Measurements from ENCODE around the gene BMS1.
A peak's percentile ranks its signal among the peaks of the same experiment; 100 is the strongest.
"Not testable (repeated sequence)": the region's sequence is repeated elsewhere in the genome, so short reads cannot be mapped to it uniquely, and the experiment has no call there.

BMS1 gene

DNA sequence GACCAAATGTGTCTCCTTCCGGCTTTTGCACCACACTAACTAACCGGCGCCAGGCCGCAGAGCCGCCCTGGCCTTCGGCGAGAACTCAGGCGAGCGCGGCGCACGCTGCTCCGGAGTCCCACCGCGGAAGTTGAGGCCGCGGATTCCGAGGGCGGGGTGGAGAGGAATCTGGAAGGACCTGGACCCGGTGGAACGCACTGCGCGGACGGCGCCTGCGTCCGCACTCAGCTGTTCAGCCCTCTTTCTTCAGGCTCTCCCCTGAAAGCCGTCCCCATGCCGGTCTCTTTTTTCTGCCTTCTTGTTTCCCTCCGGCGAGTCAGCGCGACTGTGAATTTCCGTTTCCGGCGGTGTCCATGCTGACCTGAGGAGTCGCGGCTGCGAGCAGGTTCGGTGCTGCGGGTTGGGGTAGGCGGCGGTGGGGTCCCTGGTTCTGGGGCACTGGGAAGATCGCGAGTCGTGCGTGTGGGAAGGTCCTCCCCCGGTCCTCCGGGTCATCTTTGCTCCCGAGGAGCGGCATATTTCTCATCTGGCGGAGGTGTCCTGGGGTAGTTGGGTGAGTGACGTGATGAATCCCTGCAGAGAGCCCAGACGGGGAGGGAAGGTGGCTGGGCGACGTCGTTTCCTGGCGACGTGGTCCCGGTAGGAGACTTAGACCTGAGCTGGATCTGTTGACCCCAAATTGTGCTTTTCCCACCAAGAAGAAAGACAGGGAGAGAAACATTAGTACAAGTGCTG lies at the start of gene BMS1:
BMS1 (plus strand) TSS at position 350 of the 735 bp plus-strand sequence. CDS start 1,600 bp downstream, outside the sequence.
- DNase-seq: peak; percentile 96

DNA sequence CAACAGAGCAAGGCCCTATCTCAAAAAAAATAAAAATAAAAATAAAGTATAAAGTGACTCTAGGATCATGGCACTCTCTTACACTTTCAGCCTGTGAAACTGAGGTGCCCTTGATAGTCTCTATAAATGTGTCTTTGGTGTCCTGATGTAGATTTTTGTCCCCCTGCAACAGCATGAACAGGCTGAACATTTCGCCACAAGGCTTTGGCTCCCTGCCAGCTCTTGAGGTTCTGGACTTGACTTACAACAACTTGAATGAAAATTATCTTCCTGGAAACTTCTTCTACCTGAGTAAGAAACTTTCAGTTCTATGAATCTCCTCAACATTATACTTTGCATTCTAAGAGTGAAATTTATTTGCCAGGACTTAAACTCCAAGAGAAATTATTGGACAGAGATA lies 48.1 kb upstream of the BMS1 start:
- DNase-seq: no peak

- DNase-seq: no peak
These were observed 43.9 kb upstream of the BMS1 start for GRCh38 chr10:42738679-42739078.

DNA sequence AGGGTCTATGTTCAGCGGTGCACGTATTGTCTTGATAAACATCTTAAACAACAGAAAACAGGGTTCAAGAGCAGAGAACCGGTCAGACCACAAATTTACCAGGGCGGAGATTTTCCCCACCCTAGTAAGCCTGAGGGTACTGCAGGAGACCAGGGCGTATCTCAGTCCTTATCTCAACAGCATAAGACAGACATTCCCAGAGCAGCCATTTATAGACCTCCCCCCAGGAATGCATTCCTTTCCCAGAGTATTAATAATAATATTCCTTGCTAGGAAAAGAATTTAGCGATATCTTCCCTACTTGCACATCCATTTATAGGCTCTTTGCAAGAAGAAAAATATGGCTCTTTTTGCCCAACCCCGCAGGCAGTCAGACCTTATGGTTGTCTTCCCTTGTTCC lies 41.1 kb upstream of the BMS1 start:
- DNase-seq: not testable (repeated sequence)

GRCh38 chr10:42743697-42744096 lies 38.9 kb upstream of the BMS1 start:
- DNase-seq: no peak

- DNase-seq: no peak
These were observed 38.4 kb upstream of the BMS1 start for GRCh38 chr10:42744134-42744701.

DNA sequence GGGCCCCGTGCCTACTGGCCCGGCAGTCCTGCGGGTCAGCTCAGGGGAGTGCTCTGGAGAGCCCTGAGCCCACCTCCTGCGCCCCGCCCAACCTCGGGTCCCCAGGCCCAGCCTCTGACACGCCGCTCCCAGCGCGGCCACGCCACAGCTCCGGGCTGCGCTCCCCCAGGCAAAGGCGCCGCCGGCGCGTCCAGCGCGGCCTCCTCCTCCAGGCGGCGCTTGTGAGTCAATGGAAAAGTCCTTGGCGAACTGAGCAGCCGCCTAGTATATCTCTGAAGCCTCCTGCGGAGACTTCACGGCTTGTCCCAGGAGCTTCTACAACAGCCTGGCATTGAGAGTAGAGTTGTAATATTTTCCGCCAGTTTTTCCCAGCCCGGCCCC lies 29.5 kb upstream of the BMS1 start:
- peak; percentile 92 for DNase-seq

GRCh38 chr10:42753507-42754154 lies 29.0 kb upstream of the BMS1 start:
- DNase-seq: no peak

- DNase-seq: peak; percentile 71
These were observed 28.2 kb upstream of the BMS1 start for GRCh38 chr10:42754155-42755027.

DNA sequence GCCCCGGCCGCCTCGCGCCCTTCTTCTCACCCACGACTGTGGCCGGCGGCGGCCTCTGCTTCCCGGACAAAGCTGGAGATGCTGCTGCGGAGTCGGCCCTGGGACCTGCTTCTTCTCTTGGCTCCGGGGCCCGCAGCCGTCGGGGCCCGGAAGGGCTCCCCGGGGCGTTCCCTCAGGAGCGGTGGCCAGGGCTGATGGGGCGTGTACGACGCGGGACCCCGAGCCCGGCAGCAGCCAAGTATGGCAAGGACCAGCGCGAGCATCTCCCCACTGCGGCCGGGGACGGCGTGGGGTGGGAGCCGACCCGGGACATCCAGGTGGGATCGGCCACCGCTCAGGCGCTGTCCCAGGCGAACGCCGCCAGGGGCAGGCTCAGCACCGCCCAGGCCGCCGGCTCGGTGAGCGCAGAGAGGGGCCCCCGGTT lies 27.6 kb upstream of the BMS1 start:
- DNase-seq: peak; percentile 60

GRCh38 chr10:42755556-42756093 lies 27.0 kb upstream of the BMS1 start:
- no peak for DNase-seq

- DNase-seq: no peak
These were observed 14.7 kb upstream of the BMS1 start for GRCh38 chr10:42767906-42768305.

DNA sequence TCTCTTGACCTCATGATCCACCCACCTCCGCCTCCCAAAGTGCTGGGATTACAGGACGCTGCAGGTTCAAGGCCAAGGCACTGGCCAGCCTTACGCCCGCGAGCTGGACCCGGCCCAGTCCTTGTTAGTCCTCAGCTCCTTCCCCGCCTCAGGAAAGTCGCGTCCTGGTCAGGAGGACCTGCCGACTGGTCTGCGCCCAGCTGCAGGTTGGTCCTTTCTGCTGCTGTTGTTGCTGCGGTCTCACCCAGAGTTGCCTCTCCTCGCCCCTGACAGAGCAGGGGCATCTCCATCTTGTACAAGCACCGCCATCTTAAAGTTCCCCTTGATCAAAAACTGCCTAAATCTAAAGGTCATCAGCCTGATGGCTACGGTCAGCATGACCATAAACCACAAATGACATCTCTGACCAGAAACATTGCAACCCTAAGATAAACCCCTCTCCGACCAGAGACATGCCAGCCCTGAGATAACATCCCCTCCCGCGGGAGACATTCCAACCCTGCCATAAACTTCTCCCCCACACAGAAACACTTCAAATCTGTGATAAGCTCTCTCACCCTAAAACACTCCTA lies 13.9 kb upstream of the BMS1 start:
- no peak for DNase-seq

- DNase-seq: no peak
These were observed 13.4 kb upstream of the BMS1 start for GRCh38 chr10:42769173-42769572.

- no peak for DNase-seq
These were observed 12.9 kb upstream of the BMS1 start for GRCh38 chr10:42769673-42770072.

GRCh38 chr10:42776681-42777080 lies 5.9 kb upstream of the BMS1 start:
- DNase-seq: no peak

GRCh38 chr10:42780456-42780855 lies 2.1 kb upstream of the BMS1 start:
- no peak for DNase-seq

DNA sequence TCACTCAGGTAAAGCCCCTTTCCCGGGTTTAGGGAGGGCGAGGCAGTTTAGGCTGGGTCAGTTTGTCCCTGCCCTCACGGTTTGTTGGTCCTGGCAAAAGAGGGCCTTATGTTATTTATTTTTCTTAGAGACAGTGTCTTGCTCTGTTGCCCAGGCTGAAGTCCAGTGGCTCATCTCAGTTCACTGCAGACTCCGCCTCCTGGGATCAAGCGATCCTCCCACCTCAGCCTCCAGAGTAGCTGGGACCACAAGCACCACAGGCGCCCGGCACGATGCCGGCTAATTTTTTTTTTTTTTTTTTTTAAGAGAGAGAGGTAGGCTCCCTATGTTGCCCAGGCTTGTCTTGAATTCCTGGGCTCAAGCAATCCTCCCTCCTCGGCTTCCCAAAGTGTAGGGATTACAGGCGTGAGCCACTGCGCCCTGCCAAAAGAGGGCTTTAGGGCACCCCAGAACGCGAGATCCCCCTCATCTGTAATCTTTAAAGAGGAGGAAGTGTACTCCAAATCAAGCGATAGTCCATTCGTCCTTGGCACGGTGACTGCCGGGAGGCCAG lies 626 bp upstream of the BMS1 start:
- peak; percentile 61 for DNase-seq

DNA sequence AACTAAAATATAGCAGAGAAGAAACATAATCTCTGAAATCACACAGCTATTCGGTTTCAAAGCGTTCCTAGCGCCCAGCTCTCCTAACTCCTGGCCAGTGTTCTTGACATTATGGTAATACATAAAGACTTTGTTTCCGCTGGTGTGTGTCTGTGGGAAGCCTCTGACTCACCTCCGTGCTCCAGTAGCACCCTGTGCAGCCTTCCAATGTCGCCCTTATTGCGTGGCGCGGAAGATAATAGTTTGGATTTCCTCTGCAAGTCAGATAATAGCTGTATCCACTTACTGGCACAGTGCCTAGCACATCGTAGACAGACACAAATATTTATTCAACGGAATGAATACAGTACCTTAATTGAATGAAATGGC lies 570 bp downstream of the BMS1 start:
- no peak for DNase-seq

GRCh38 chr10:42785759-42786158 lies 3.2 kb downstream of the BMS1 start:
- no peak for DNase-seq

- DNase-seq: no peak
These were observed 8.2 kb downstream of the BMS1 start for GRCh38 chr10:42790835-42791234.

GRCh38 chr10:42795701-42796100 lies 13.1 kb downstream of the BMS1 start:
- DNase-seq: no peak

Data from activated CD8-positive, alpha-beta memory T cell treated with anti-CD3 and anti-CD28 coated beads for 24 hours (primary cell).